HEK293T (cell line): ENCODE data around the gene MPND.

Experiments used
- ARNT ChIP-seq: fragments of 450-650 bp; IDR thresholded peaks from 2 replicates; pipeline ENCODE4 v1.6.1; 2017; ENCODE audit warnings: mild to moderate bottlenecking
- BHLHE40 ChIP-seq: fragments of 450-650 bp; IDR thresholded peaks from 2 replicates; pipeline ENCODE4 v1.6.1; 2016; ENCODE audit warnings: mild to moderate bottlenecking, moderate library complexity, borderline replicate concordance
- CTBP1 ChIP-seq: fragments of 450-650 bp; IDR thresholded peaks from 2 replicates; pipeline ENCODE4 v1.6.1; 2016; ENCODE audit warnings: borderline replicate concordance
- ELF4 ChIP-seq: fragments of 450-650 bp; IDR thresholded peaks from 2 replicates; pipeline ENCODE4 v1.6.1; 2017; ENCODE audit warnings: antibody characterized with exemption
- FOXA1 ChIP-seq: fragments of 450-650 bp; IDR thresholded peaks from 2 replicates; pipeline ENCODE4 v1.6.1; 2016; ENCODE audit warnings: mild to moderate bottlenecking
- FOXK2 ChIP-seq: fragments of 450-650 bp; IDR thresholded peaks from 2 replicates; pipeline ENCODE4 v1.6.1; 2016; ENCODE audit warnings: mild to moderate bottlenecking
- FOXM1 ChIP-seq: fragments of 450-650 bp; IDR thresholded peaks from 2 replicates; pipeline ENCODE4 v1.6.1; 2017; ENCODE audit warnings: mild to moderate bottlenecking, borderline replicate concordance
- PKNOX1 ChIP-seq: fragments of 450-650 bp; IDR thresholded peaks from 2 replicates; pipeline ENCODE4 v1.6.1; 2016
- SP1 ChIP-seq: fragments of 450-650 bp; IDR thresholded peaks from 2 replicates; pipeline ENCODE4 v1.6.1; 2017
- SUZ12 ChIP-seq: fragments of 450-650 bp; IDR thresholded peaks from 2 replicates; pipeline ENCODE4 v1.6.1; 2016; ENCODE audit warnings: mild to moderate bottlenecking
- TARDBP ChIP-seq: fragments of 450-650 bp; IDR thresholded peaks from 2 replicates; pipeline ENCODE4 v1.6.1; 2016

DNA sequence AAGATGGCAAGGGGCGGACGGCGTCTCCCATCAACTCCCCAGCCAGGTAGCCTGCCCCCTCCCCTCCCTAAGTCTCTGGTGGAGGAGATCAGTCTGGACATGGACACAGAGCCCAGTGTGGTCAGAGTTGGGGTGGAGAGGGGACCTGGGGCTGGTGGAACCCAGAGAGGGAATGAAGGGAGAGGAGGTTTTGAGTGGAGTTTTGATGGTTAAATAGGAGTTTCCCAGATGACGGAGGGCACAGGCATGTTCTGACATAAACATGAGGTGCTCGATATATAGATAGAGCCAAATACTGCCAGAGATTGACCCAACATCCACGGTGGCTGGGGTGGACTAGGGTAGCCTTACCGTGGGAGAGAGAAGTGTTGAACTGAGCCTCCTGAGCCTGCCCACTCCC, 24.9 kb upstream of the MPND start:
- TF ChIP-seq BHLHE40 (no peak), FOXM1 (no peak), SP1 (no peak), ARNT (no peak), ELF4 (no peak), PKNOX1 (no peak), FOXA1 (no peak), CTBP1 (no peak), TARDBP (no peak), SUZ12 (no peak), FOXK2 (no peak)
